Esophagus muscularis mucosa (tissue), 4 donors: ENCODE measurements around the gene LSM14B. TPM values are rescaled to one million over a fixed set of nuclear protein-coding genes. Genes with fewer than 3 reads are reported as not detected.
"Not testable (repeated sequence)": the region's sequence is repeated elsewhere in the genome, so short reads cannot be mapped to it uniquely, and the experiment has no call there.

Source experiments
- DNase-seq: peaks from one replicate; pipeline ENCODE4 v3.0.0-alpha.2; 2017; ENCODE audit errors: extremely low spot score
- H3K27ac ChIP-seq, 4 donors: fragments of 200-600 bp; sonication (generic); replicated peaks in 1 of 4; 1 replicate in 3 of 4; 2 replicates in 1 of 4; pipeline ENCODE4 v1.5.1; 2016 to 2019; ENCODE audit warnings: mild to moderate bottlenecking in 1 of 4
- H3K27me3 ChIP-seq, 4 donors: fragments of 200-600 bp; sonication (generic); one replicate each; pipeline versions ENCODE4 v1.5.1 to v1.6.0; 2016 to 2019
- H3K36me3 ChIP-seq, 4 donors: fragments of 200-600 bp; sonication (generic); one replicate each; pipeline ENCODE4 v1.5.1; 2016 to 2019
- H3K4me1 ChIP-seq, 4 donors: fragments of 200-600 bp; sonication (generic); one replicate each; pipeline ENCODE4 v1.5.1; 2016 to 2019
- H3K4me3 ChIP-seq, 4 donors: fragments of 200-600 bp; sonication (generic); 1 replicate in 2 of 4; 2 replicates in 2 of 4; pipeline ENCODE4 v1.5.1; 2016 to 2019; ENCODE audit warnings: mild to moderate bottlenecking in 4 of 4, moderate library complexity in 1 of 4
- H3K9me3 ChIP-seq, 4 donors: fragments of 200-600 bp; sonication (generic); 1 replicate in 3 of 4; 2 replicates in 1 of 4; pipeline ENCODE4 v1.5.1; 2016 to 2019
- EP300 ChIP-seq: sonication (generic); formaldehyde crosslinking; IDR thresholded peaks from one replicate; pipeline ENCODE4 v1.6.1; 2017; ENCODE audit warnings: antibody characterized with exemption
- POLR2A ChIP-seq: fragments of 450-650 bp; IDR thresholded peaks from one replicate; pipeline ENCODE4 v1.6.1; 2017; ENCODE audit warnings: antibody characterized with exemption, moderate library complexity, mild to moderate bottlenecking, low read depth
- POLR2AphosphoS5 ChIP-seq, 2 donors: sonication (generic); formaldehyde crosslinking; IDR thresholded peaks; one replicate each; pipeline ENCODE4 v1.6.1; 2017; ENCODE audit warnings: antibody characterized with exemption in 2 of 2
- WGBS: methylation state at CpG from one replicate; pipeline ENCODE4 v1.1.5; 2018; 5-methylcytosine and 5-hydroxymethylcytosine counted together
- intact Hi-C: fragments of 100-400 bp; cut with DNase I; formaldehyde crosslinking; loops from one replicate; pipeline ENCODE4 v1.15.1; 2023
- total RNA-seq, 4 donors: library from RNA; depleted of rRNA; stranded (reverse); fragments of >200 nt; gene quantifications; one replicate each; pipeline versions ENCODE4 v1.1.0 to v1.2.1, GENCODE V29; 2016
- TF ChIP-seq, protein P1 (sequence below), 3 experiments: fragments of 200-600 bp in 2 of 3; fragments of 450-650 bp in 1 of 3; sonication (generic) in 2 of 3; IDR thresholded peaks; one replicate each; pipeline ENCODE4 v1.5.1; 2017 to 2019; ENCODE audit warnings: antibody characterized with exemption in 3 of 3, mild to moderate bottlenecking in 2 of 3, moderate library complexity in 1 of 3

LSM14B gene
- total RNA-seq: 10 to 100 TPM; 24.9 to 38.8 (median 32.4) TPM

DNA sequence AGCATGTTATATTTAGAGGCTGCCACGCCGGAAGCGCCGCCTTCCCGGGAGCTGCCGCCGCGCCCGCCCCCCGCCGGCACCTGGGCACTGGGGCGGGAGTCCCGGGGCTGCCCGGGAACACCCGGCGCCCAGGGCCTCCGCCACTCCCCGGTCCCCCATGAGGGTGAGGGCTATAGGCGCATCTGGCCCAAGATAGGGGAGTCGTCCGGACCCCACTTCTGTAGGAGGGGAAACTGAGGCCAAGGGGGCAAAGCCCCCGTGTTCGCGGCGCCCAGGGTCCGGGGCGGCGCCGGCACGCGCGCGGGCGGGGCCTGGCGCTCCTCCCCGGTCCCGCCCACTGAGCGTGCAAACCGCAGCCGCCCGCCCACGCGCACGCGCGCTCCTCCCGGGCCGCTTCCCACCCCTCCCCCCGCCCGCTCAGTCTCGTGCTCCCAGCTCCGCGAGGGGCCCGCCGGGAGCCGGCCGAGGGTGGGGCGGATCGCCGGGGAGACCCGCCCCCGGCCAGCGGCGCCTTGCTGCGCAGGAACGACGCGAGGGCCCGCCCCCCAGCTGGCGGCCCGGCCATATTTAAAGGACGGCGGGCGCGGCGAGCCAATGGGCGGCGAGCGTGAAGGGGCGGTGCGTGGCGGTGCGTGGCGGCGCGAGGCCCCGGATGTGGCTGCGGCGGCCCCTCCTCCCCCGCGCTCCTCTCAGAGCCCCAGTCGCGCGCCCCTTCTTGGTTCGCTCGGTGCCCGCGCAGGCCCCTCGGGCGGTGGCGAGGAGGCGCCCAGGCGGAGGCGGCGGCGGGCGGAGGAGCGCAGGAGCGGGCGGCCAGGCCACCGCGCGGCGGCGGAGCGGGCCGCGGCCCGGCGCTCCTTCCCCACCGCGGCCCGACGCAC lies at the start of gene LSM14B:
Gene LSM14B (plus strand): TSS at position 700 of the 878 bp plus-strand sequence. CDS start 192 bp downstream, outside the sequence.
- peak within 1 kb of the TSS; percentile 91 to 98 (median 96) for H3K27ac ChIP-seq
- TF ChIP-seq EP300 (no peak), POLR2AphosphoS5 (IDR thresholded peaks at IDR 0.05) (peak; percentile 54 to 77)
- WGBS: no CpG with 5 or more reads among the region's 124 CpGs
- H3K27me3 ChIP-seq: peaks cover 0 to 25% (median 2%) of the 10 kb centered on the region in 4 donors
- H3K4me3 ChIP-seq: peak within 1 kb of the TSS; percentile 86 to 99 (median 93)
- H3K36me3 ChIP-seq: peaks cover 16 to 28% (median 26%) of the 10 kb centered on the region in 4 donors
- peaks cover 26 to 44% (median 33%) of the 10 kb centered on the region in 4 donors for H3K4me1 ChIP-seq
- intact Hi-C loops: no loop called here
- DNase-seq: peak; percentile 99
- H3K9me3 ChIP-seq: no peaks in the 10 kb centered on the region

DNA sequence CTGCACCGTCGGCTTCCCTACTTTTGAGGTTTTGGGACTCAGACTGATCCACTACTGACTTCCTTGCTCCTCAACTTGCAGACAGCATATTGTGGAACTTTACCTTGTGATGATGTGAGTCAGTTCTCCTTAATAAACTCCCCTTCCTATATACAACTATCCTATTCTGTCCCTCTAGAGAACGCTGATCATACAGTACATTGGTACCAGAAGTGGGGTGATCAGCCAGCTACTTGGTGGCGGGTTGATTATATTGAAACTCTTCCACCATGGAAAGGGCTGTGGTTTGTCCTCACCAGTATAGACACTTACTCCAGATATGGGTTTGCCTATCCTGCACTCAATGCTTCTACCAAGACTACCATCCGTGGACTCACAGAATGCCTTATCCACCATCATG lies 49.0 kb upstream of the LSM14B start:
- no peak for DNase-seq
- H3K4me1 ChIP-seq: no peaks in the 10 kb centered on the region
- TF ChIP-seq POLR2A (no peak), POLR2AphosphoS5 (IDR thresholded peaks at IDR 0.05) (no peak), EP300 (no peak)
- TF ChIP-seq, protein P1, sequence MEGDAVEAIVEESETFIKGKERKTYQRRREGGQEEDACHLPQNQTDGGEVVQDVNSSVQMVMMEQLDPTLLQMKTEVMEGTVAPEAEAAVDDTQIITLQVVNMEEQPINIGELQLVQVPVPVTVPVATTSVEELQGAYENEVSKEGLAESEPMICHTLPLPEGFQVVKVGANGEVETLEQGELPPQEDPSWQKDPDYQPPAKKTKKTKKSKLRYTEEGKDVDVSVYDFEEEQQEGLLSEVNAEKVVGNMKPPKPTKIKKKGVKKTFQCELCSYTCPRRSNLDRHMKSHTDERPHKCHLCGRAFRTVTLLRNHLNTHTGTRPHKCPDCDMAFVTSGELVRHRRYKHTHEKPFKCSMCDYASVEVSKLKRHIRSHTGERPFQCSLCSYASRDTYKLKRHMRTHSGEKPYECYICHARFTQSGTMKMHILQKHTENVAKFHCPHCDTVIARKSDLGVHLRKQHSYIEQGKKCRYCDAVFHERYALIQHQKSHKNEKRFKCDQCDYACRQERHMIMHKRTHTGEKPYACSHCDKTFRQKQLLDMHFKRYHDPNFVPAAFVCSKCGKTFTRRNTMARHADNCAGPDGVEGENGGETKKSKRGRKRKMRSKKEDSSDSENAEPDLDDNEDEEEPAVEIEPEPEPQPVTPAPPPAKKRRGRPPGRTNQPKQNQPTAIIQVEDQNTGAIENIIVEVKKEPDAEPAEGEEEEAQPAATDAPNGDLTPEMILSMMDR (IDR thresholded peaks at IDR 0.05): no peak
- peaks cover 0 to under 1% (median 0%) of the 10 kb centered on the region in 4 donors for H3K27me3 ChIP-seq
- H3K9me3 ChIP-seq: peaks cover 3 to 36% (median 23%) of the 10 kb centered on the region in 4 donors
- H3K27ac ChIP-seq: no peak overlapping the region
- intact Hi-C loops: loop anchor here (2.0 kb wide), 1 partner anchor 43 kb away; no protein-coding TSS in a partner anchor
- no peak overlapping the region for H3K4me3 ChIP-seq
- WGBS: 90% methylated on average over 5 of the region's 5 CpGs
- no peaks in the 10 kb centered on the region for H3K36me3 ChIP-seq

DNA sequence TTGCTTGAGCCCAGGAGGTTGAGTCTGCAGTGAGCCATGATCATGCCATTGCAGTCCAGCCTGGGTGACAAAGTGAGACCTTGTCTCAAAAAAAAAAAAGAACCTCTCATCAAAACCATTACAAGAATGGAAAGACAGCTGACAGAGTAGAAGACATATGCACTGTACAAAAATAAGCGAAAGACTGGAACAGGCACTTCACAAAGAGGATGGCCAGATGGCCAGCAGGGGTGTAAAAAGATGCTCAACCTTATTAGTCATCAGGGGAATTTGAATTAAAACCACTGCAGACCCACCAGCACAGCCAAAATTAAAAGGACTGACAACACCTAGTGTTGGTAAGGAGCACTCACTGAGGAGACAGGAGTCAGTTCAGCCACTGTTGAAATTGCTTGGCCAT lies 43.1 kb upstream of the LSM14B start:
- Histone ChIP-seq H3K36me3 (no peaks in the 10 kb centered on the region), H3K27ac (no peak overlapping the region), H3K4me3 (no peak overlapping the region), H3K4me1 (no peaks in the 10 kb centered on the region), H3K27me3 (peaks cover 0 to 34% (median 0%) of the 10 kb centered on the region in 4 donors), H3K9me3 (peaks cover 3 to 37% (median 23%) of the 10 kb centered on the region in 4 donors)
- DNase-seq: no peak
- WGBS: 93% methylated on average over 1 of the region's 1 CpG
- no peak for TF ChIP-seq EP300
- TF ChIP-seq, protein P1 (IDR thresholded peaks at IDR 0.05): no peak
- TF ChIP-seq POLR2A: no peak
- TF ChIP-seq POLR2AphosphoS5 (IDR thresholded peaks at IDR 0.05): no peak
- intact Hi-C loops: no loop called here

DNA sequence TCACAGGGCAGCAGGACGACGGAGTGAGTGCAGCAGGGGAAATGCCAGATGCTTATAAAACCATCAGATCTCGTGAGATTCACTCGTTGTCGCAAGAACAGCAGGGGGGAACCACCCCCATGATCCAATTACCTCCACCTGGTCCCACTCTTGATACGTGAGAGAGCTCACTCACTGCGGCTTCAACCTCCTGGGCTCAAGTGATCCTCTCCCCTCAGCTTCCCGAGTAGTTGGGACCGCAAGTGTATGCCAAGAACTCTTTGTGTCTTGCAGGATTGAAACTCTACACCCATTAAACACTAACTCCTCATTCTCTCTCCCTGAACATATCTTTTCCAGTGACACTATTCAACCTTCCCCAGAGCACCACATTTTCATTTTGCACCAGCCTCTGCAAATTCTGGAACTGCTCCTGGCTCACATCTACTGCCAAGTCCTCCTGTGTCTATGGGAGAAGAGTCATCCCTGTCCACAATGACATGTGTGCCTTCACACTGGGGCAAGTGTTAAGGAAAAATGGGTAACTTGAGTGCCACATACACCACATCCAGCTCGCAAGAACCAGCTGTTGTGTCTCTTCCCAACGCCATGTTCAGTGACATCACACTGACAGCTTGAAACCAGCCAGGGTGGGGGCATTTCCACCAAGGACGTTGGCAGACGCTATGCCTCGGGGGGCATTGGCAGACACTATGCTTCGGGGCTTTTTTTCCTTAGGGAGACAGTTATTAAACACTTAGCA lies 41.9 kb upstream of the LSM14B start:
- no peak overlapping the region for H3K4me3 ChIP-seq
- DNase-seq: no peak
- peaks cover 2 to 30% (median 19%) of the 10 kb centered on the region in 4 donors for H3K9me3 ChIP-seq
- H3K36me3 ChIP-seq: no peaks in the 10 kb centered on the region
- intact Hi-C loops: no loop called here
- H3K27ac ChIP-seq: no peak overlapping the region
- TF ChIP-seq, protein P1 (IDR thresholded peaks at IDR 0.05): no peak
- TF ChIP-seq EP300 (no peak), POLR2AphosphoS5 (IDR thresholded peaks at IDR 0.05) (no peak), POLR2A (no peak)
- 63% methylated on average over 12 of the region's 15 CpGs for WGBS
- peaks cover 0 to 41% (median 0%) of the 10 kb centered on the region in 4 donors for H3K27me3 ChIP-seq
- H3K4me1 ChIP-seq: no peaks in the 10 kb centered on the region

DNA sequence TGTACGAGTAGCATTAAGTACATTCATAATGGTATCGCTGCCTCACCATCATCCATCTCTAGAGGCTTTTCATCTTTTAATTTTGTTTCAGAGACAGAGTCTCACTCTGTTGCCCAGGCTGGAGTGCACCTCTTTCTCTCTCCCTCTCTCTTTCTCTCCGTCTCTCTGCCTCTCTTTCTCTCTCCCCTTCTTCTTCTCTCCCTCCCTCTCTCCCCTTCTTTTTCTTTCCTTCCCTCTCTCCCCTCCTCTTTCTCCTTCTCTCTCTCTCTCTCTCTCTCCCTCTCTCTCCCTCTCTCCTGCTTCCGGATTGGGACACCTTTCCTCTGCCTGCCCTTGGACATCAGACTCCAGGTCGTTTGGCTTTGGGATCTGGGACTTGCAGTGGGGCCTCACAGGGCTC lies 39.0 kb upstream of the LSM14B start:
- peaks cover 0 to 12% (median 5%) of the 10 kb centered on the region in 4 donors for H3K9me3 ChIP-seq
- peaks cover 0 to 67% (median 2%) of the 10 kb centered on the region in 4 donors for H3K27me3 ChIP-seq
- no peak for TF ChIP-seq EP300
- TF ChIP-seq, protein P1 (IDR thresholded peaks at IDR 0.05): no peak
- TF ChIP-seq POLR2A: no peak
- H3K36me3 ChIP-seq: no peaks in the 10 kb centered on the region
- H3K27ac ChIP-seq: no peak overlapping the region
- no peak overlapping the region for H3K4me3 ChIP-seq
- no peak for DNase-seq
- 54% methylated on average over 5 of the region's 5 CpGs for WGBS
- intact Hi-C loops: no loop called here
- H3K4me1 ChIP-seq: no peaks in the 10 kb centered on the region

DNA sequence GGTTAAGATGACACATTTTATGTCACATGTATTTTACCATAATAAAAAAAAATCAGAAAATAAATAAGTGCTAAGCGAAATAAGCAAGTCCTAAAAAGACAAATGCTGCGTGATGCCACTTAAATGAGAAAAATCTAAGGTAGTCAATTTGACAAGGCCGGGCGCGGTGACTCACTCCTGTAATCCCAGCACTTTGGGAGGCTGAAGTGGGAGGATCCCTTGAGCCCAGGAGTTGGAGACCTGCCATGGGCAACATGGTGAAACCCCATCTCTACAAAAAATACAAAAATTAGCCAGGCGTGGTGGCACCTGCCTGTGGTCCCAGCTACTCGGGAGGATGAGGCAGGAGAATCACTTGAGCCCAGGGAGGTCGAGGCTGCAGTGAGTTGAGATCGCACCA lies 38.1 kb upstream of the LSM14B start:
- WGBS: 94% methylated on average over 9 of the region's 9 CpGs
- H3K27ac ChIP-seq, H3K36me3 ChIP-seq, H3K4me1 ChIP-seq, DNase-seq, H3K9me3 ChIP-seq, H3K4me3 ChIP-seq, intact Hi-C loops: not testable (repeated sequence)
- H3K27me3 ChIP-seq: peaks cover 0 to 58% (median 2%) of the 10 kb centered on the region in 4 donors
